ENCODE data around the gene LRRC3C.

DNA sequence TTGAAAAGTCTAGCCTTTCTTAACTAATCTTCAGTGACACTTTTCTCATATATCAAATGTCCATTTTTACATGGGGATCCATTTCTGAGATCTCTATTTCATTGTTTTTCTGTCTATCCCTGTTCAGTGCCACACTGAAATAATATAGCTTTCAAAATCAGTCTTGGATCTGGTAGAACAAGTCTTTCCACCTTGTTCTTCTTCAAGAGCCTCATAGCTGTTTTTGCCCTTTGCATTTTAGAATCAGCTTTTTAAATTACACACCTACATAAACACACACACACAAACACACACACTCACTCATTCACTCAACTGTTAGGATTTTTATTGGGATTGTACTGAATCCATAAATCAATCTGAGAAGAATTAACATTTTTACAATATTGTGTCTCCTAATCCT is 28.3 kb upstream of the LRRC3C start:
- TF ChIP-seq CTCF (IDR thresholded peaks at IDR 0.05; ENCODE audit: low read depth, low read length, missing input control) (no peak), YY1 (IDR thresholded peaks at IDR 0.05) (no peak), EGR1 (IDR thresholded peaks at IDR 0.05; ENCODE audit: low read depth in 2 of 2) (no peak), SP1 (IDR thresholded peaks at IDR 0.05) (no peak), ZBTB33 (IDR thresholded peaks at IDR 0.05) (no peak), TAF1 (conservative IDR thresholded peaks at IDR 0.05) (no peak), HNF4G (IDR thresholded peaks at IDR 0.05) (no peak), RAD21 (IDR thresholded peaks at IDR 0.05) (no peak), RXRA (IDR thresholded peaks at IDR 0.05) (no peak), JUND (IDR thresholded peaks at IDR 0.05) (no peak)
- TF ChIP-seq, protein P1, sequence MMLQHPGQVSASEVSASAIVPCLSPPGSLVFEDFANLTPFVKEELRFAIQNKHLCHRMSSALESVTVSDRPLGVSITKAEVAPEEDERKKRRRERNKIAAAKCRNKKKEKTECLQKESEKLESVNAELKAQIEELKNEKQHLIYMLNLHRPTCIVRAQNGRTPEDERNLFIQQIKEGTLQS (IDR thresholded peaks at IDR 0.05), result no peak
- TF ChIP-seq, protein P2, sequence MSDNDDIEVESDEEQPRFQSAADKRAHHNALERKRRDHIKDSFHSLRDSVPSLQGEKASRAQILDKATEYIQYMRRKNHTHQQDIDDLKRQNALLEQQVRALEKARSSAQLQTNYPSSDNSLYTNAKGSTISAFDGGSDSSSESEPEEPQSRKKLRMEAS (IDR thresholded peaks at IDR 0.05), result no peak
- TF ChIP-seq, protein P3, sequence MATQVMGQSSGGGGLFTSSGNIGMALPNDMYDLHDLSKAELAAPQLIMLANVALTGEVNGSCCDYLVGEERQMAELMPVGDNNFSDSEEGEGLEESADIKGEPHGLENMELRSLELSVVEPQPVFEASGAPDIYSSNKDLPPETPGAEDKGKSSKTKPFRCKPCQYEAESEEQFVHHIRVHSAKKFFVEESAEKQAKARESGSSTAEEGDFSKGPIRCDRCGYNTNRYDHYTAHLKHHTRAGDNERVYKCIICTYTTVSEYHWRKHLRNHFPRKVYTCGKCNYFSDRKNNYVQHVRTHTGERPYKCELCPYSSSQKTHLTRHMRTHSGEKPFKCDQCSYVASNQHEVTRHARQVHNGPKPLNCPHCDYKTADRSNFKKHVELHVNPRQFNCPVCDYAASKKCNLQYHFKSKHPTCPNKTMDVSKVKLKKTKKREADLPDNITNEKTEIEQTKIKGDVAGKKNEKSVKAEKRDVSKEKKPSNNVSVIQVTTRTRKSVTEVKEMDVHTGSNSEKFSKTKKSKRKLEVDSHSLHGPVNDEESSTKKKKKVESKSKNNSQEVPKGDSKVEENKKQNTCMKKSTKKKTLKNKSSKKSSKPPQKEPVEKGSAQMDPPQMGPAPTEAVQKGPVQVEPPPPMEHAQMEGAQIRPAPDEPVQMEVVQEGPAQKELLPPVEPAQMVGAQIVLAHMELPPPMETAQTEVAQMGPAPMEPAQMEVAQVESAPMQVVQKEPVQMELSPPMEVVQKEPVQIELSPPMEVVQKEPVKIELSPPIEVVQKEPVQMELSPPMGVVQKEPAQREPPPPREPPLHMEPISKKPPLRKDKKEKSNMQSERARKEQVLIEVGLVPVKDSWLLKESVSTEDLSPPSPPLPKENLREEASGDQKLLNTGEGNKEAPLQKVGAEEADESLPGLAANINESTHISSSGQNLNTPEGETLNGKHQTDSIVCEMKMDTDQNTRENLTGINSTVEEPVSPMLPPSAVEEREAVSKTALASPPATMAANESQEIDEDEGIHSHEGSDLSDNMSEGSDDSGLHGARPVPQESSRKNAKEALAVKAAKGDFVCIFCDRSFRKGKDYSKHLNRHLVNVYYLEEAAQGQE (IDR thresholded peaks at IDR 0.05), result no peak

All from liver (tissue), 3 donors.